Naive thymus-derived CD4-positive, alpha-beta T cell (primary cell): Measurements from ENCODE around the gene PIEZO2. TPM values are rescaled to one million over a fixed set of nuclear protein-coding genes. Genes with fewer than 3 reads are reported as not detected.

Experiments used
- ATAC-seq: fragments of 150-1000 bp; cut with Tn5 transposase; 2 replicates; pipeline ENCODE4 v1.10.0; 2021; ENCODE audit warnings: mild to moderate bottlenecking, moderate library complexity
- CTCF ChIA-PET: fragments of 350-600 bp; sonication (Branson Sonifier 250); formaldehyde crosslinking; loops from one replicate; lab custom pipeline; 2021; ENCODE audit warnings: antibody characterized with exemption; lab: Charles Lee
- POLR2A ChIA-PET: fragments of 350-600 bp; sonication (Branson Sonifier 250); formaldehyde crosslinking; loops from one replicate; lab custom pipeline; 2021; ENCODE audit warnings: antibody characterized with exemption, inconsistent platforms; lab: Charles Lee
- DNase-seq, 9 donors: peaks; one replicate each; pipeline versions ENCODE4 v3.0.0 to v3.0.0-alpha.2; 2020 to 2022; ENCODE audit warnings: mixed read lengths in 1 of 9
- H3K27ac ChIP-seq: one replicate; pipeline ENCODE4 v1.7.0; 2013; ENCODE audit warnings: mild to moderate bottlenecking, low read depth, low read length, moderate library complexity
- H3K27me3 ChIP-seq, 2 donors: one replicate each; pipeline ENCODE4 v1.7.0; 2013; ENCODE audit warnings: low read length in 2 of 2, mild to moderate bottlenecking in 2 of 2, moderate library complexity in 2 of 2; ENCODE audit not compliant: control insufficient read depth in 2 of 2, insufficient read depth in 2 of 2
- H3K36me3 ChIP-seq, 3 experiments: 1 replicate in 2 of 3; 2 replicates in 1 of 3; pipeline ENCODE4 v1.7.0; 2013; ENCODE audit warnings: low read length in 3 of 3, mild to moderate bottlenecking in 3 of 3, moderate library complexity in 1 of 3; ENCODE audit not compliant: insufficient read depth in 3 of 3, control insufficient read depth in 2 of 3
- H3K4me1 ChIP-seq, 2 donors: one replicate each; pipeline ENCODE4 v1.7.0; 2013; ENCODE audit warnings: low read length in 2 of 2, mild to moderate bottlenecking in 2 of 2, moderate library complexity in 1 of 2; ENCODE audit not compliant: control insufficient read depth in 2 of 2, insufficient read depth in 2 of 2
- H3K4me3 ChIP-seq: 2 replicates; pipeline ENCODE4 v1.7.0; 2013; ENCODE audit warnings: mild to moderate bottlenecking, low read length
- H3K9me3 ChIP-seq, 3 experiments: 1 replicate in 2 of 3; 2 replicates in 1 of 3; pipeline ENCODE4 v1.7.0; 2013; ENCODE audit warnings: low read length in 3 of 3; ENCODE audit not compliant: control insufficient read depth in 2 of 3
- H3K27ac Mint-ChIP-seq, 9 donors: one replicate each; pipeline ENCODE4 v1.8.0; 2020 to 2022; ENCODE audit warnings: mixed read lengths in 9 of 9, mild to moderate bottlenecking in 8 of 9, moderate library complexity in 5 of 9, inconsistent platforms in 2 of 9
- H3K27me3 Mint-ChIP-seq, 5 donors: one replicate each; pipeline ENCODE4 v1.8.0; 2021 to 2022; ENCODE audit warnings: mixed read lengths in 5 of 5, mild to moderate bottlenecking in 1 of 5
- H3K36me3 Mint-ChIP-seq, 5 donors: one replicate each; pipeline ENCODE4 v1.8.0; 2020 to 2022; ENCODE audit warnings: mixed read lengths in 5 of 5, mild to moderate bottlenecking in 3 of 5, inconsistent platforms in 1 of 5
- H3K4me1 Mint-ChIP-seq, 7 donors: one replicate each; pipeline ENCODE4 v1.8.0; 2020 to 2022; ENCODE audit warnings: mixed read lengths in 7 of 7, mild to moderate bottlenecking in 3 of 7, inconsistent platforms in 1 of 7
- H3K4me3 Mint-ChIP-seq, 10 donors: one replicate each; pipeline ENCODE4 v1.8.0; 2020 to 2022; ENCODE audit warnings: mild to moderate bottlenecking in 10 of 10, mixed read lengths in 10 of 10, moderate library complexity in 6 of 10, inconsistent platforms in 2 of 10
- H3K9me3 Mint-ChIP-seq, 11 donors: one replicate each; pipeline ENCODE4 v1.8.0; 2020 to 2022; ENCODE audit warnings: mixed read lengths in 11 of 11, mild to moderate bottlenecking in 4 of 11, inconsistent platforms in 1 of 11, moderate library complexity in 1 of 11
- intact Hi-C, 2 donors: fragments of 100-400 bp; cut with micrococcal nuclease; formaldehyde crosslinking; loops; one replicate each; pipeline ENCODE4 v1.15.1; 2023
- polyA plus RNA-seq, 2 donors: library from polyadenylated mRNA; unstranded; fragments of 300-500 nt; fragmentation: Illumina TruSeq; gene quantifications; one replicate each; pipeline ENCODE4 v1.2.3, GENCODE V29; 2021
- total RNA-seq, 6 experiments: library from RNA in 5 of 6; stranded (reverse) in 5 of 6; gene quantifications; 1 replicate in 5 of 6; 2 replicates in 1 of 6; pipeline ENCODE4 v1.2.3 and lab custom pipeline; 2021 to 2026

Gene PIEZO2
- total and polyA plus RNA-seq, 7 experiments from 2014 or later: not detected

DNA sequence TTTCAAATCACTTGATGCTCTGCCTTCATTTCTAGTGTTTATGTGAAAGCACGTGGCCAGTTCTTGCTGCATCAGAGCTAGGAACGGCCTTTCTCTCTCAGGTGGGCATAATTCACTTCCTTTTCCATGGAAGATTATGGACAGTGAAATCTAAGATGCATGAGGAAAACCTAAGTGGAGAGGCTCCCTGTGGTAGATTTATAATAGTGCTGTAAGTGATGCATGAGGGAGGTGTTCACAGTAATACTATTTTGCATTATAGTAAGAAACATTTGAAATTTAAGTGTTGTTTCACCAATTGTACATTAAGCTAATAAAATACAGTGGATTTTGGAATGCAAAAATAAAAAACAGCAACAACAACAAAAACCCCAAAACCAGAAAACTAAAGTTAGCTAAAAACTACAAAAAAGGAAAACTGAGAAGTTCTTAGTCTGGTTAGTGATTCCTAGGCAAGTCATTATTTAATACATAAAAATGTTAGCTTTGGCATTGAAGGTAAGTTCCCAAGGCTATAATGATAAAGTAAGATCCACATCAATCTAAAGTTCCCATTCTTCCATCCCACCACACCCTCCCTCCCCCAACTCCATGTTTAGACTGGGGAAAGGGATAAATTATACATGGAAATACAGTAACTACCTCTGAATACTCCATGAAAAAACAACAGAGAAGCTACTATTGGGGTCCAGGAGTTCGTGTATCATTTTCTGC lies 469.7 kb downstream of the PIEZO2 start:
- no peaks in the 10 kb centered on the region for H3K36me3 Mint-ChIP-seq
- no peak overlapping the region for H3K4me3 Mint-ChIP-seq
- intact Hi-C loops: no loop called here
- no peak for ATAC-seq
- H3K4me3 ChIP-seq: no peak overlapping the region
- H3K4me1 Mint-ChIP-seq: no peaks in the 10 kb centered on the region
- no peak overlapping the region for H3K27ac ChIP-seq
- no peak for DNase-seq
- H3K27ac Mint-ChIP-seq: no peak overlapping the region
- no peaks in the 10 kb centered on the region for H3K27me3 ChIP-seq
- H3K9me3 ChIP-seq: no peaks in the 10 kb centered on the region
- no peaks in the 10 kb centered on the region for H3K36me3 ChIP-seq
- POLR2A ChIA-PET: no interaction called here
- CTCF ChIA-PET: no interaction called here
- no peaks in the 10 kb centered on the region for H3K4me1 ChIP-seq
- no peaks in the 10 kb centered on the region for H3K9me3 Mint-ChIP-seq
- peaks cover 0 to 7% (median 1%) of the 10 kb centered on the region in 5 donors for H3K27me3 Mint-ChIP-seq

DNA sequence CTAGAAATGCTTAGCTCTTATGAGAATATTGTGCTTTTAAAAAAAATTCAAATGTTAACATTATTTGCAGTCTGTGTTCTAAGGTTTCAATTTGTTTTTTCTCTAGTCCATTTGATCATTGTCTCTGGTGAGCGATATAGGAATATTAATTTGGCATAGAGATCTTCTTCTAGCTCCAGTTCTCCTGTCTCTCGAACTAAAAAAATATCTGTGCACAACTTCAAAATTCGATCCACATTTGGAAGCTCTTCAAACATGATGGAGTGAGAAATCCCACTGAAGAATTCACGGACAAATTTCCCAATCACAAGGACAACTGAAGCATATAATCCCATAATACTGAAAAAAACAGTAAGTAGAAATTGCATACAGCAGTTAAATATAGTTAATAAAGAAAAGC lies 477.9 kb downstream of the PIEZO2 start:
- Mint-ChIP-seq H3K27ac (no peak overlapping the region), H3K36me3 (no peaks in the 10 kb centered on the region), H3K27me3 (peaks cover 0 to under 1% (median 0%) of the 10 kb centered on the region in 5 donors), H3K9me3 (no peaks in the 10 kb centered on the region), H3K4me3 (no peak overlapping the region), H3K4me1 (peaks cover 0 to 3% (median 0%) of the 10 kb centered on the region in 7 donors)
- no peak for ATAC-seq
- Histone ChIP-seq H3K9me3 (no peaks in the 10 kb centered on the region), H3K27me3 (no peaks in the 10 kb centered on the region), H3K4me3 (no peak overlapping the region), H3K4me1 (no peaks in the 10 kb centered on the region), H3K27ac (no peak overlapping the region), H3K36me3 (no peaks in the 10 kb centered on the region)
- ChIA-PET CTCF (no interaction called here), POLR2A (no interaction called here)
- intact Hi-C loops: no loop called here
- no peak for DNase-seq

DNA sequence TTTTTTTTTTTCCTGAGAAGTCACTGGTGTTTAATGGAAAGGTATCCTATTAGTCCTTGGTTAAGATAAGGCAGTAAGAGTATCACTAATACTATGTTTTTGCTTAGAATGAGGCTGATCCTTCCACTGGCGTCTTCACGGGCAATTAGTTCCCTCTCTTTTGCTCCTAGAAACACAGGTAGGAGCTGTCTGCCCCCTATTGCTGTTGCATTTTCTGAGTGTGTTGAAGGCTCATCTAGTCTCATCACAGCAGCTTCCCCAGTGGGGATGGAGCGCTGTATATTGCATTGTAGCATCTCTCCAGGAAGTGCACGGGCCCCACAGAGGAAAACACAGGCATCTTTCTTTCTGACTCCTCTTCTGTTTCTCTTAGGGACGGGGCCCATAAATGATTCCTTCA lies 478.5 kb downstream of the PIEZO2 start:
- Histone ChIP-seq H3K9me3 (no peaks in the 10 kb centered on the region), H3K4me1 (no peaks in the 10 kb centered on the region), H3K27me3 (no peaks in the 10 kb centered on the region), H3K4me3 (no peak overlapping the region), H3K36me3 (no peaks in the 10 kb centered on the region), H3K27ac (no peak overlapping the region)
- CTCF ChIA-PET: no interaction called here
- no peak for DNase-seq
- intact Hi-C loops: no loop called here
- Mint-ChIP-seq H3K4me1 (peaks cover 0 to 3% (median 0%) of the 10 kb centered on the region in 7 donors), H3K9me3 (no peaks in the 10 kb centered on the region), H3K27me3 (peaks cover 0 to 5% (median 0%) of the 10 kb centered on the region in 5 donors), H3K36me3 (no peaks in the 10 kb centered on the region), H3K27ac (no peak overlapping the region), H3K4me3 (no peak overlapping the region)
- no peak for ATAC-seq
- POLR2A ChIA-PET: no interaction called here

DNA sequence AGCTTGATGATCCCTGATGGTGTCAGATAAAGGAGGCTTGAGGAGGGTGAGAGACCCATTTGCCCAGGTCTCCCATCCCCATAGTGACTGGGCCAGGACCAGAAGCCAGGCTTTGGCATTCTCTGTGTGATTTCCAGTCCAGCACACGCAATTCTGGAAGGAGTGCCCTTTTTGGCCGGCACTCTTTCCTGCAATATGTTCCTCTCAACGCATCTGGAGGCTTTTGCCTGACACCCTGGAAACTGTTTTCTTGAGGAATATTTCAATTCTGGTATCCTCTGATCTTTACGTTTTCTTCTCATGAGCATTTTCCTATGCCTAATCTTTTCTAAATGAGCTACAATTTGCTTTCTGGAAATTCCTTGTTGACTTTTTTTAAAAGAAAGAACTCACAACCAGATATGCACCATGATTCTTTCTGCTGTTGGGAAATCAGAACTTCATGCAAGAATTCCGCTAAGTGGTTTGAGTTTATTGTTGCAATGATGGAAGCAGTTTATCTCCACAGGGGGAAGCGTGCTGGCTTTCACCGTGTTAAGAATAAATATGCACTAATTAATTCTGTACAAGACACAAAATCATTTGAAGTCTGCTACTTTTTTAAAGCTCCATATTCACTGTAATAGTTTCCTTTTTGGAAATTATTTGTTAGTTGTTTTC lies 479.8 kb downstream of the PIEZO2 start:
- Histone ChIP-seq H3K27me3 (no peaks in the 10 kb centered on the region), H3K9me3 (no peaks in the 10 kb centered on the region), H3K4me3 (no peak overlapping the region), H3K36me3 (no peaks in the 10 kb centered on the region), H3K27ac (no peak overlapping the region), H3K4me1 (no peaks in the 10 kb centered on the region)
- intact Hi-C loops: no loop called here
- ATAC-seq: no peak
- CTCF ChIA-PET: no interaction called here
- DNase-seq: no peak
- Mint-ChIP-seq H3K36me3 (no peaks in the 10 kb centered on the region), H3K9me3 (no peaks in the 10 kb centered on the region), H3K27ac (no peak overlapping the region), H3K4me3 (no peak overlapping the region), H3K4me1 (peaks cover 0 to 3% (median 0%) of the 10 kb centered on the region in 7 donors), H3K27me3 (peaks cover 0 to 5% (median 0%) of the 10 kb centered on the region in 5 donors)
- POLR2A ChIA-PET: no interaction called here

DNA sequence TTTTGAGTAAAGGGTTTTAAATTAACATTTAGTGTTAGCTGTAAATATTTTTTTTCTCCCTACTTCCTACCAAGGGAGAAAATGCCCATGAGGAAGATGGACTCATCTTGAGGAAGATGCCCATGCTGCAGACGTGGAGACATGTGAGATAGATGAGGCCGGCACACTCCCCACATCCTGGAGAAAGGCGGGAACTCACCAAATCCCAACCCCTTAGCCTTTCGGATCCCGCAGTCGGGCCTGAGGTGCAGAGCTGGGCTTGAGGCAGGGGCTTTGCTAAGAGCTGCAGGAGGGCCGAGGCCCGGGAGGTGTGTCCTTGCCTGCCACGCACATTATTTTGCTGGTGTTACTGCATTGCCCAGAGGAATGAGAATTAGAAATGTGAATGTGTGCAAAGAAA lies 485.6 kb downstream of the PIEZO2 start:
- Histone ChIP-seq H3K27me3 (no peaks in the 10 kb centered on the region), H3K4me1 (no peaks in the 10 kb centered on the region), H3K4me3 (no peak overlapping the region), H3K36me3 (no peaks in the 10 kb centered on the region), H3K27ac (no peak overlapping the region), H3K9me3 (no peaks in the 10 kb centered on the region)
- ATAC-seq (no peak), DNase-seq (no peak)
- Mint-ChIP-seq H3K4me1 (peaks cover 0 to 3% (median 0%) of the 10 kb centered on the region in 7 donors), H3K9me3 (peaks cover 0 to 2% (median 0%) of the 10 kb centered on the region in 11 donors), H3K36me3 (no peaks in the 10 kb centered on the region), H3K27ac (no peak overlapping the region), H3K4me3 (no peak overlapping the region), H3K27me3 (peaks cover 0 to 31% (median 7%) of the 10 kb centered on the region in 5 donors)
- intact Hi-C loops: no loop called here
- POLR2A ChIA-PET: no interaction called here
- CTCF ChIA-PET: no interaction called here

DNA sequence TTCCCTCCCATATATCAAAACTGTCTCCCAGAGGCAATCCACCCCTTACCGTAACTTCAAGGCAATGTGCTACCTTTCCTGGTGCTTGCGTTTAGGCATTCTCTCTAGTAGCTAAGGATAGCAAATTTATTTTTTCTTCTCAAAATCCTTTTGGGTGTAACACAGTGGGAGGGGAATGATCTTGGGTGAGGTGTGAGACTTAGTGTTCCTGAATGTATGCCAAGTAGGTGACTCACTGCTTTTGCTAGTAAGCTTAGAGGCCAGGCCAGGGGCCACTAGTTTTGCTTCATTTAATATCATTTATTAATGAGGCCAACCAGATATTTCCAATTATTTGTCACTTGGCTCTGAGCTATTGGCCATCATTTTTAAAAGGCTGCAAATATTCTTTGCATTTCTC lies 488.1 kb downstream of the PIEZO2 start:
- ATAC-seq (no peak), DNase-seq (no peak)
- H3K27me3 ChIP-seq: no peaks in the 10 kb centered on the region
- no peak overlapping the region for H3K27ac ChIP-seq
- ChIA-PET POLR2A (no interaction called here), CTCF (no interaction called here)
- no peak overlapping the region for H3K4me3 ChIP-seq
- Mint-ChIP-seq H3K4me1 (peaks cover 0 to 2% (median 0%) of the 10 kb centered on the region in 7 donors), H3K4me3 (no peak overlapping the region), H3K27me3 (peaks cover 0 to 38% (median 6%) of the 10 kb centered on the region in 5 donors), H3K27ac (no peak overlapping the region), H3K36me3 (no peaks in the 10 kb centered on the region), H3K9me3 (peaks cover 0 to 6% (median 0%) of the 10 kb centered on the region in 11 donors)
- intact Hi-C loops: no loop called here
- H3K36me3 ChIP-seq: no peaks in the 10 kb centered on the region
- H3K9me3 ChIP-seq: no peaks in the 10 kb centered on the region
- no peaks in the 10 kb centered on the region for H3K4me1 ChIP-seq
